MCF 10A (cell line): Measurements from ENCODE around the gene DNAI1. TPM values are rescaled to one million over a fixed set of nuclear protein-coding genes. Genes with fewer than 3 reads are reported as not detected.

Experiments
- BruUV-seq: library from RNA; stranded (reverse); fragments of 400-500 nt; replicated peaks from 2 replicates; lab custom pipeline; 2021; lab: Mats Ljungman, UMichigan
- CTCF ChIA-PET: fragments of 300-600 bp; sonication (Branson Sonifier 250); formaldehyde crosslinking; extraction: SDS; loops from one replicate; lab custom pipeline; 2021; ENCODE audit warnings: antibody characterized with exemption, inconsistent platforms; lab: Yijun Ruan, JAX
- POLR2A ChIA-PET: fragments of 300-600, 350-650 bp; sonication (Branson Sonifier 250); formaldehyde crosslinking; extraction: SDS; loops from one replicate; lab custom pipeline; 2020; ENCODE audit warnings: antibody characterized with exemption, inconsistent platforms; lab: Yijun Ruan, JAX
- DNase-seq: peaks from one replicate; pipeline ENCODE4 v3.0.0-alpha.2; 2018; ENCODE audit not compliant: unreplicated experiment
- H3K27ac Mint-ChIP-seq: one replicate; pipeline ENCODE4 v1.8.0; 2022; ENCODE audit warnings: mild to moderate bottlenecking, low read depth, mixed read lengths; ENCODE audit not compliant: unreplicated experiment
- H3K27me3 Mint-ChIP-seq: one replicate; pipeline ENCODE4 v1.8.0; 2022; ENCODE audit warnings: mixed read lengths; ENCODE audit not compliant: insufficient read depth, unreplicated experiment
- H3K36me3 Mint-ChIP-seq: one replicate; pipeline ENCODE4 v1.8.0; 2022; ENCODE audit warnings: mild to moderate bottlenecking, moderate library complexity, mixed read lengths; ENCODE audit not compliant: insufficient read depth, unreplicated experiment
- H3K4me1 Mint-ChIP-seq: one replicate; pipeline ENCODE4 v1.8.0; 2022; ENCODE audit warnings: mixed read lengths; ENCODE audit not compliant: insufficient read depth, unreplicated experiment
- H3K4me3 Mint-ChIP-seq: one replicate; pipeline ENCODE4 v1.8.0; 2022; ENCODE audit warnings: mild to moderate bottlenecking, moderate library complexity, mixed read lengths; ENCODE audit not compliant: unreplicated experiment
- H3K9me3 Mint-ChIP-seq: one replicate; pipeline ENCODE4 v1.8.0; 2022; ENCODE audit warnings: mixed read lengths; ENCODE audit not compliant: unreplicated experiment
- intact Hi-C: fragments of 100-400 bp; cut with micrococcal nuclease; formaldehyde crosslinking; loops from 2 replicates; pipeline ENCODE4 v1.14.1; 2022
- total RNA-seq: library from RNA; stranded (reverse); gene quantifications from 2 replicates; pipeline ENCODE4 v1.2.3, GENCODE V29; 2022
- TF ChIP-seq, protein P1 (sequence below): fragments of 200-600 bp; IDR thresholded peaks from one replicate; pipeline ENCODE4 v1.8.0; 2022; ENCODE audit warnings: antibody characterized with exemption, mild to moderate bottlenecking; ENCODE audit not compliant: unreplicated experiment

DNAI1 gene
- total RNA-seq, 1 experiment from 2014 or later = not detected

GRCh38 chr9:34519321-34520020 lies 60.9 kb downstream of the DNAI1 start:
- H3K4me1 Mint-ChIP-seq = no peaks in the 10 kb centered on the region
- no peak overlapping the region for H3K27ac Mint-ChIP-seq
- CTCF ChIA-PET = interaction anchor here (0.5 to 2.1 kb wide), 11 partner anchors 12 to 532 kb away, joined by 3 to 9 read pairs (median 4); partner anchors contain the start of gene RPP25L
- no peak overlapping the region for H3K4me3 Mint-ChIP-seq
- no peak for DNase-seq
- intact Hi-C loops = no loop called here
- POLR2A ChIA-PET = interaction anchor here (0.9 to 1.0 kb wide), 2 partner anchors 15 to 72 kb away, joined by 3 read pairs; no protein-coding TSS in a partner anchor
- peaks cover 34% of the 10 kb centered on the region for H3K27me3 Mint-ChIP-seq
- no peaks in the 10 kb centered on the region for H3K36me3 Mint-ChIP-seq
- TF ChIP-seq, protein P1, sequence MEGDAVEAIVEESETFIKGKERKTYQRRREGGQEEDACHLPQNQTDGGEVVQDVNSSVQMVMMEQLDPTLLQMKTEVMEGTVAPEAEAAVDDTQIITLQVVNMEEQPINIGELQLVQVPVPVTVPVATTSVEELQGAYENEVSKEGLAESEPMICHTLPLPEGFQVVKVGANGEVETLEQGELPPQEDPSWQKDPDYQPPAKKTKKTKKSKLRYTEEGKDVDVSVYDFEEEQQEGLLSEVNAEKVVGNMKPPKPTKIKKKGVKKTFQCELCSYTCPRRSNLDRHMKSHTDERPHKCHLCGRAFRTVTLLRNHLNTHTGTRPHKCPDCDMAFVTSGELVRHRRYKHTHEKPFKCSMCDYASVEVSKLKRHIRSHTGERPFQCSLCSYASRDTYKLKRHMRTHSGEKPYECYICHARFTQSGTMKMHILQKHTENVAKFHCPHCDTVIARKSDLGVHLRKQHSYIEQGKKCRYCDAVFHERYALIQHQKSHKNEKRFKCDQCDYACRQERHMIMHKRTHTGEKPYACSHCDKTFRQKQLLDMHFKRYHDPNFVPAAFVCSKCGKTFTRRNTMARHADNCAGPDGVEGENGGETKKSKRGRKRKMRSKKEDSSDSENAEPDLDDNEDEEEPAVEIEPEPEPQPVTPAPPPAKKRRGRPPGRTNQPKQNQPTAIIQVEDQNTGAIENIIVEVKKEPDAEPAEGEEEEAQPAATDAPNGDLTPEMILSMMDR = no peak
- H3K9me3 Mint-ChIP-seq = no peaks in the 10 kb centered on the region
- no TSS peak for BruUV-seq

DNA sequence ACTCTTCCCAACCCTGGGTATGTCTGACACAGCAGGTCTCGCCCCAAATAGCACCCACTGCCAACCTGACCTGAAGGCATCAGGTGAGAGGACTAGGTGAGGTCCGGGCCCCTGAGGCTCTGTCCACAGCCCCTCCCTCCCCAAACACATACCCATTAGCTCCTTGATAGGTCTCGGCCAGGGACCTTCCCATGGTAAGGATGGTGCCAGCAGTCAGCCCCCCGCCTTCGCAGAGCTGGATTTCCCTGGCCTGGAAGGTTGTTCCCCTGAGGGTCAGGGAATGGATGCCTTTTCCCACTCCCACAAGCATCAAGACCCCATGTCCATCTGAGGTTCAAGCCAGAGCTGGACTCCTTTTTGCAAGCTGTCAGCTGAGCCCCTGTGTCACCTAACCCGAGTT lies 61.5 kb downstream of the DNAI1 start:
- TF ChIP-seq, protein P1 = no peak
- no peak overlapping the region for H3K4me3 Mint-ChIP-seq
- no peak overlapping the region for H3K27ac Mint-ChIP-seq
- H3K27me3 Mint-ChIP-seq = peaks cover 39% of the 10 kb centered on the region
- H3K36me3 Mint-ChIP-seq = no peaks in the 10 kb centered on the region
- no peaks in the 10 kb centered on the region for H3K4me1 Mint-ChIP-seq
- intact Hi-C loops = no loop called here
- POLR2A ChIA-PET = no interaction called here
- CTCF ChIA-PET = interaction anchor here (0.5 to 2.1 kb wide), 4 partner anchors 35 to 468 kb away, joined by 3 to 8 read pairs (median 4); no protein-coding TSS in a partner anchor
- no peaks in the 10 kb centered on the region for H3K9me3 Mint-ChIP-seq
- no peak for DNase-seq
- BruUV-seq = no TSS peak

DNA sequence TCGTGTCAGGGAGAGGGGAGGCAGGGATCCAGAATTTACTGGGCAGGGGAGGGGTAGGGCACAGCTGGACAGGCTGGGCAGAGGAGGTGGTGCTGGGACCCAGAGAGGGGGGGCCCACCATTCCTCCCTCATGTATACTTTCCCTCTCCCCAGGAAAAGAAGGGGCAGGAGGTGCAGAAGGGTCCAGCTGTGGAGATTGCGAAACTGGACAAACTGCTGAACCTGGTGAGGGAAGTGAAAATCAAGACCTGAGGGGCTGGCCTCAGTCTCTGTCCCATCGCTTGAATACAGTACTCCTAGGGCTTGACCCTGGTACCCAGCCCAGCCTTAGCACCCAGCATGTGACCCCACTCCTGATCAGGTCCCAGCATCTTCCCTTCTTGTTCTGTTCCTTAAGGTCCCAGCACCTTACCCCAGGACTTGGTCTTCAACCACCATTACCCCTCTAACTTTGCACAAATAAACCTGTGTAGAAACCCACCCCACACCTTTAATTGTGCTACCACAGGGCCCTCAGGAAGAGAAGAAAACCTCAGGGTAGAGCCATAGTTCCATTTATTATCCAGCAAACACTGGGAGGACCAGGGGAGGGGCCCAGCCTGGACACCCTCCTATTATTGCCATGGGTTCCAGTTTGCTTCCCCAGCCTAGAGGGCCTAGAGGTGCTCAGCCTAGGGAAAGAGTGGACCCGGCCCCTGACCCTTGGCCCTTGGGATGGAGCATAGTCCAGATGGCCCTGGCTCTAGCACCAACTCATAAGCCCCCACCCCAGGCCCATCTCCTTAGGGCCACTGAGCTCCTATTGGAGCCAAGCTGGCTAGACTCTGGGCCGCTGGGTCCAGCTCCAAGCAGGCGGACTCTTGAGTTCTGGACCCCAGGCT lies 62.1 kb downstream of the DNAI1 start:
- no peaks in the 10 kb centered on the region for H3K36me3 Mint-ChIP-seq
- no peak overlapping the region for H3K4me3 Mint-ChIP-seq
- CTCF ChIA-PET = interaction anchor here (0.5 to 2.1 kb wide), 6 partner anchors 27 to 117 kb away, joined by 3 to 8 read pairs (median 4); no protein-coding TSS in a partner anchor
- TF ChIP-seq, protein P1 = no peak
- POLR2A ChIA-PET = interaction anchor here (0.6 kb wide), 1 partner anchor 1590 kb away, joined by 3 read pairs; no protein-coding TSS in a partner anchor
- BruUV-seq = no TSS peak
- no peaks in the 10 kb centered on the region for H3K4me1 Mint-ChIP-seq
- H3K9me3 Mint-ChIP-seq = no peaks in the 10 kb centered on the region
- peaks cover 39% of the 10 kb centered on the region for H3K27me3 Mint-ChIP-seq
- no peak for DNase-seq
- intact Hi-C loops = no loop called here
- no peak overlapping the region for H3K27ac Mint-ChIP-seq
